Liver (tissue), 3 donors: ENCODE measurements around the gene SOX13.

Experiments
- RAD21 ChIP-seq, 2 donors: IDR thresholded peaks; 2 replicates each; pipeline ENCODE4 v1.6.1; 2016; ENCODE audit warnings: antibody characterized with exemption in 2 of 2, mild to moderate bottlenecking in 2 of 2
- TF ChIP-seq, protein P1 (sequence below): fragments of 150-350 bp; IDR thresholded peaks from 2 replicates; pipeline ENCODE4 v1.5.1; 2017; ENCODE audit warnings: improper control_type of control experiment, low read depth, low read length; ENCODE audit not compliant: missing input control
- donor health status: healthy.
- donor health status: healthy.

DNA sequence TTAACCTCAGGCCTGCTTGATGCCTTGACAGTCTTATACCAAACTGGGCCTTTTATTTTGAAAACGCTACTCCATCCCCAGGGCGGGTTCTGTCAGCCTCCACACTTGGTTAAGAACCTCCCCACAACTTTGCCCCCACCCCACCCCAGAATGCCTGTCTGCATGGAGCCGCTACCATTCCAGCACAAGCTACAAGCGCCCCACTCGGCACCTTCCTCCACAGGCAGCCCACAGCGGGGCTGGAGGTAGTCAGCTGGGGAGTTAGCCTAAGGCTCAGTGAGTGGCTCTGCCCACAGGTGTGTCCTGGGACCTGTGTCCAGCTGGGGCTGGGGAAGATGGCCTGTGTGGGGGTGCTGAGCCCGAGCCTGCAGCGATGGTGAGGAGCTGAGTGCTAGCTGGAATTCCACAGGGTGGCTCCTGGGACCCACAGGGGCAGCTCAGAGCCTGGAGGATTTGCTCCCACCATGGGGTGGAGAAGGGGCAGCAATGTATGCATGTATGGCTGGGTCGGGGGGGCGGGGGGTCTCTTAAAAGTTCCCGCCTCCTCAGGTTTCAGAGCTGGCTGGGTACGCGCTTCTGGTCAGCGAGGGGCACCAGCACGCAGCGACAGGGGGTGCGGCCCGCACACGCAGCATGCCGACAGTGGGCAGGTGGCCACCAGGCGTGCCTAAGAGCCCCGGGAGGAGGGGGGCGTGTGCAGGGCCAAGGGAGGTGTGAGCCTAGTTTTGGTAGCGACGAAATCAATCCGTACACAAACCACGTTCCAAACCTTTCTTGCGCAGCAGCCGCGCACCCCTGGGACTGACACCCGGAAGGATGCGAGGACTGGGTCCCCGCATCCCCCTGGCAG is 78.0 kb downstream of the SOX13 start:
- TF ChIP-seq RAD21 (IDR thresholded peaks at IDR 0.05) = no peak
- TF ChIP-seq, protein P1, sequence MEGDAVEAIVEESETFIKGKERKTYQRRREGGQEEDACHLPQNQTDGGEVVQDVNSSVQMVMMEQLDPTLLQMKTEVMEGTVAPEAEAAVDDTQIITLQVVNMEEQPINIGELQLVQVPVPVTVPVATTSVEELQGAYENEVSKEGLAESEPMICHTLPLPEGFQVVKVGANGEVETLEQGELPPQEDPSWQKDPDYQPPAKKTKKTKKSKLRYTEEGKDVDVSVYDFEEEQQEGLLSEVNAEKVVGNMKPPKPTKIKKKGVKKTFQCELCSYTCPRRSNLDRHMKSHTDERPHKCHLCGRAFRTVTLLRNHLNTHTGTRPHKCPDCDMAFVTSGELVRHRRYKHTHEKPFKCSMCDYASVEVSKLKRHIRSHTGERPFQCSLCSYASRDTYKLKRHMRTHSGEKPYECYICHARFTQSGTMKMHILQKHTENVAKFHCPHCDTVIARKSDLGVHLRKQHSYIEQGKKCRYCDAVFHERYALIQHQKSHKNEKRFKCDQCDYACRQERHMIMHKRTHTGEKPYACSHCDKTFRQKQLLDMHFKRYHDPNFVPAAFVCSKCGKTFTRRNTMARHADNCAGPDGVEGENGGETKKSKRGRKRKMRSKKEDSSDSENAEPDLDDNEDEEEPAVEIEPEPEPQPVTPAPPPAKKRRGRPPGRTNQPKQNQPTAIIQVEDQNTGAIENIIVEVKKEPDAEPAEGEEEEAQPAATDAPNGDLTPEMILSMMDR = no peak
